Loucy (cell line): Measurements from ENCODE around the gene TPCN2.
"Not testable (repeated sequence)": the region's sequence is repeated elsewhere in the genome, so short reads cannot be mapped to it uniquely, and the experiment has no call there.

Source experiments
- EZH2phosphoT487 ChIP-seq: fragments of 200-600 bp; IDR thresholded peaks from 2 replicates; pipeline ENCODE4 v1.6.1; 2018; ENCODE audit warnings: antibody characterized with exemption, mild to moderate bottlenecking, moderate library complexity, borderline replicate concordance
- TF ChIP-seq, protein P1 (sequence below): fragments of 200-600 bp; sonication (generic); conservative IDR thresholded peaks from 2 replicates; pipeline ENCODE4 v1.5.1; 2014; ENCODE audit warnings: mild to moderate bottlenecking, antibody characterized with exemption, low read length

DNA sequence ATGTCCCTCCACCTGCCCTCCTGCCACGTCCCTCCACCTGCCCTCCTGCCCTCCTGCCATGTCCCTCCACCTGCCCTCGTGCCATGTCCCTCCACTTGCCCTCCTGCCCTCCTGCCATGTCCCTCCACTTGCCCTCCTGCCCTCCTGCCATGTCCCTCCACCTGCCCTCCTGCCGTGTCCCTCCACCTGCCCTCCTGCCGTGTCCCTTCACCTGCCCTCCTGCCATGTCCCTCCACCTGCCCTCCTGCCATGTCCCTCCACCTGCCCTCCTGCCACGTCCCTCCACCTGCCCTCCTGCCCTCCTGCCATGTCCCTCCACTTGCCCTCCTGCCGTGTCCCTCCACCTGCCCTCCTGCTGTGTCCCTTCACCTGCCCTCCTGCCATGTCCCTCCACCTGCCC lies 28.2 kb downstream of the TPCN2 start:
- TF ChIP-seq, protein P1, sequence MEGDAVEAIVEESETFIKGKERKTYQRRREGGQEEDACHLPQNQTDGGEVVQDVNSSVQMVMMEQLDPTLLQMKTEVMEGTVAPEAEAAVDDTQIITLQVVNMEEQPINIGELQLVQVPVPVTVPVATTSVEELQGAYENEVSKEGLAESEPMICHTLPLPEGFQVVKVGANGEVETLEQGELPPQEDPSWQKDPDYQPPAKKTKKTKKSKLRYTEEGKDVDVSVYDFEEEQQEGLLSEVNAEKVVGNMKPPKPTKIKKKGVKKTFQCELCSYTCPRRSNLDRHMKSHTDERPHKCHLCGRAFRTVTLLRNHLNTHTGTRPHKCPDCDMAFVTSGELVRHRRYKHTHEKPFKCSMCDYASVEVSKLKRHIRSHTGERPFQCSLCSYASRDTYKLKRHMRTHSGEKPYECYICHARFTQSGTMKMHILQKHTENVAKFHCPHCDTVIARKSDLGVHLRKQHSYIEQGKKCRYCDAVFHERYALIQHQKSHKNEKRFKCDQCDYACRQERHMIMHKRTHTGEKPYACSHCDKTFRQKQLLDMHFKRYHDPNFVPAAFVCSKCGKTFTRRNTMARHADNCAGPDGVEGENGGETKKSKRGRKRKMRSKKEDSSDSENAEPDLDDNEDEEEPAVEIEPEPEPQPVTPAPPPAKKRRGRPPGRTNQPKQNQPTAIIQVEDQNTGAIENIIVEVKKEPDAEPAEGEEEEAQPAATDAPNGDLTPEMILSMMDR: not testable (repeated sequence)
- TF ChIP-seq EZH2phosphoT487: not testable (repeated sequence)
